Measurements from ENCODE around the gene SNX9.

The SNX9 gene

DNA sequence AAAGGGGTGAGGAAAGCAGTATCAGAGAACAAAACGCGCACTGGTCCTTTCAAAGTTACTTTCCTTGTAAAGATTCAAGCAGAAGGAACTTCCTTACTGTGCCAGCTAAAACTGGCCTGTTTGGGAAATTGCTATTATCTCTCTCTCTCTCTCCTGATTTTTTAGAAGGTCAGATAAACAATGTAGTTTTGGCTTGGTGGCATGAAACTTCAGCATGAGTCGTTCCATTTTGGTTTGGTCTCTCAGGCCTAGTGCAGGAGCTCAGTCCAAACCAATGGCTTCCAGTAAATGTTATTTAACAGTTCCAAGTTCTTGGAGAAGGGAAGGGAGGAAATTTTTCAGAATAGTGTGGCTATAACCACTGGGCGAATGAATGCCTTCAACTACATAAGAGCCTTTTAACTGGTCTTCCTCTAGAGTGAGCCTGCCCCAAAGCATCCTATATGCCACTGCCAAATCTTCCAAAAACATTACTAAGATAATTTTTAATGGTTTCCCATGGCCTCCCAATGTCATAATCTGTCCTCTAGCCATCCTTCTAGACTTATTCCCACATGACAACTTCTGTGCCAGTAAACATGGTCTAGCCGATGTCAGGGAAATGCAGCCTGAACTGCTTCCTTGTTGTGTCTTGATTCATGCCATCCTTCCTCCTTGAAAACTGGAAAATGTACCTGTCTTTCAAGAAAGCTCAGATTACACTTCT lies 9.1 kb upstream of the SNX9 start:
- H3K9me3 ChIP-seq (ENCODE audit: control insufficient read depth, insufficient read depth, low read depth, low read length): peaks cover 5% of the 10 kb centered on the region; the same call in 1 of the 2 replicates
- no peak overlapping the region for H3K27ac ChIP-seq (ENCODE audit: low read depth, low read length)
- H3K27me3 ChIP-seq (ENCODE audit: control insufficient read depth, insufficient read depth, low read length): no peaks in the 10 kb centered on the region
- H3K36me3 ChIP-seq (ENCODE audit: control insufficient read depth, insufficient read depth, low read length): no peaks in the 10 kb centered on the region
- no peaks in the 10 kb centered on the region for H3K4me1 ChIP-seq (ENCODE audit: control insufficient read depth, insufficient read depth, low read length)
- H3K9ac ChIP-seq (ENCODE audit: low read length): no peak overlapping the region
- H3K4me3 ChIP-seq (ENCODE audit: low read depth, low read length): no peak overlapping the region

DNA sequence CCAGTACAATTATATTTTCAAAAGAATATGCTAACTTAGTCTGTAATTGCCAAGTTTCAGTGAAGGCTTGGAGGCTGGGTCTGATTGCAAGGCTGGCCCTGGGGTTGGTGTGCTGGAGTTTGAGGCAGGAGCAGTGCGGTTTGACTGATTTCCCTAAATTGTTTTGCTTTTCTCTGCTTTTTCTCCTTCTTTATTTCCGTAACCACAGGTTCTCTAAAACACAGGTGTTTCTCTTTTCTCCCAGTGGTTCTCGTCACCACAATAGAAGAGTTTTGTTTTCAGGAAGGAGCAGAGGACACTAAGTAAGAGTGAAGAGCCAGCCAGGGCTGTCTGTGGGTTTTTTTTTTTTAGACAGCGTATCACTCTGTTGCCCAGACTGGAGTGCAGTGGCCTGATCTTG lies 8.2 kb upstream of the SNX9 start:
- Histone ChIP-seq H3K36me3 (ENCODE audit: control insufficient read depth, insufficient read depth, low read length) (no peaks in the 10 kb centered on the region), H3K4me3 (ENCODE audit: low read depth, low read length) (no peak overlapping the region), H3K4me1 (ENCODE audit: control insufficient read depth, insufficient read depth, low read length) (peaks cover 5% of the 10 kb centered on the region; the same call in 1 of the 2 replicates), H3K27ac (ENCODE audit: low read depth, low read length) (no peak overlapping the region), H3K9ac (ENCODE audit: low read length) (no peak overlapping the region), H3K27me3 (ENCODE audit: control insufficient read depth, insufficient read depth, low read length) (no peaks in the 10 kb centered on the region), H3K9me3 (ENCODE audit: control insufficient read depth, insufficient read depth, low read depth, low read length) (peaks cover 3% of the 10 kb centered on the region; the same call in 1 of the 2 replicates)

DNA sequence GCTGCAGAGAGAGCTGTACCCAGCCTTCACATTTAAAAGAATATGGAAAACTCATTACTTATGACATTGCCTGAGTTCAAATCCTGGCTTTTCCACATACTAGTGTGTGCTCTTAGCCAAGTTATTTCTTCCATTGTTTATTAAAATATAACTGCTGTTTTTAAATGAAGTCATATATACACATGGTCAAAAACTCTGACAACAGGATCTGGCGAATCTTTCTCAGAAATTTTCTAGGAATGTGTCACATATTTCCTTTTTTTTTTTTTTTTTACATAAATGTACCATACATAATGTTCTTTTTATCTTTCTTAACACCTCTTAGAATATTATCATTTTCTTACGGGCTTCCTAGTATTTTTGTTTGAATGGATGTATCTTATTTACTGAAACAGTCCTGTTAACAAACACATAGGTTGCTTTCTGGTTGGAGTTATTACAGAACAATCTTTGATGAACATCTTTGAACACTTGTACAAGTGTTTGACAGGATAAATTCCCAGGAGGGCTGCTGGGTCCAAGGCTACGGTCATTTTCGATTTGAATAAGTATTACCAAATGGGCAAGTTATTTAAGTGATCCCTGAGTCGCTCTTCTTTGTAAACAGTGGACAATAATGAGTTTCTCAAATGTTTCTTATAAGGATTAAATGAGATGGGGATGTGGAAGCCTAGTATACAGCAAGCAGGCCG lies 1.6 kb upstream of the SNX9 start:
- Histone ChIP-seq H3K27me3 (ENCODE audit: control insufficient read depth, insufficient read depth, low read length) (peaks cover 6% of the 10 kb centered on the region; the same call in 1 of the 2 replicates), H3K27ac (ENCODE audit: low read depth, low read length) (no peak overlapping the region), H3K4me3 (ENCODE audit: low read depth, low read length) (no peak overlapping the region), H3K9me3 (ENCODE audit: control insufficient read depth, insufficient read depth, low read depth, low read length) (peaks cover 3% of the 10 kb centered on the region; the same call in 1 of the 2 replicates), H3K9ac (ENCODE audit: low read length) (no peak overlapping the region), H3K4me1 (ENCODE audit: control insufficient read depth, insufficient read depth, low read length) (peaks cover 11% of the 10 kb centered on the region), H3K36me3 (ENCODE audit: control insufficient read depth, insufficient read depth, low read length) (no peaks in the 10 kb centered on the region)

DNA sequence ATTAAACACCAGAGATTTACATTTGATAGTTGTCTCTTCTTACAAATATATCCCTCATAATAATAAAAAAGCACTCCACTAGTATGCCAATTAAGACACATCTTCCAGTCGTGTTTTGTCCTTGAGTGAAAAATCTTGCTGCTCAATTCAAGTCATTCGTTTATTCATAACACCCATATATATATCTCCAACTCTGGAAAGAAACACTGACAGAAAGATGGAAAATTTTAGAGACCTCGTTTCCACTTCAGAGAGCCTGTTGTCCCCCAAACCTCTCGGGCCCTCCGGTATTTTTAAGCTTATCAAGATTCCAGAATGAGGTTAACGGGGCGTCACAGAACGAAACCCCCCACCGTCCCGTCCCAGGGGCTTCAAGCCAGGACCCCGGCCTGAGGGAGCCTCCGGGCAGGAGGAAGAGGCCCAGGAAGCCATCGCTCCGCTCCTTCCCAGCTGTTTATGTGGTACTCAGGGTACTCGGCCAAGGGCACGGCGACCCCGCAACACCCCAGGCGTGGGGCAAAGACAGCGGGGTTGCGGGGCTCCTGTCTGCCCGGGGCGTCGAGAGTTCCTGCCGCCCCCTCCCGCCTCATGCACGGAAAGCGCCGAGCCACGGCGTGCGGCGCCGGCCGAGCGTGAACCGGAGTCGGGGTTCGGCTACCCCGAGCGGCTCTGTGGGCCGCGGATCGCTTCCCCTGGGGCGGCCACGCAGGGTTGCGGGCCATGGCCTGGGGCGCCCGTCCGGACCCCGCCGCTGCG lies 623 bp upstream of the SNX9 start:
- peak overlapping the region; percentile 74; the same call in 1 of the 2 replicates for H3K27ac ChIP-seq (ENCODE audit: low read depth, low read length)
- peaks cover 3% of the 10 kb centered on the region; the same call in 1 of the 2 replicates for H3K9me3 ChIP-seq (ENCODE audit: control insufficient read depth, insufficient read depth, low read depth, low read length)
- peaks cover 11% of the 10 kb centered on the region for H3K4me1 ChIP-seq (ENCODE audit: control insufficient read depth, insufficient read depth, low read length)
- H3K27me3 ChIP-seq (ENCODE audit: control insufficient read depth, insufficient read depth, low read length): peaks cover 6% of the 10 kb centered on the region; the same call in 1 of the 2 replicates
- peak overlapping the region; percentile 82 for H3K9ac ChIP-seq (ENCODE audit: low read length)
- peak overlapping the region; percentile 82 for H3K4me3 ChIP-seq (ENCODE audit: low read depth, low read length)
- H3K36me3 ChIP-seq (ENCODE audit: control insufficient read depth, insufficient read depth, low read length): no peaks in the 10 kb centered on the region

DNA sequence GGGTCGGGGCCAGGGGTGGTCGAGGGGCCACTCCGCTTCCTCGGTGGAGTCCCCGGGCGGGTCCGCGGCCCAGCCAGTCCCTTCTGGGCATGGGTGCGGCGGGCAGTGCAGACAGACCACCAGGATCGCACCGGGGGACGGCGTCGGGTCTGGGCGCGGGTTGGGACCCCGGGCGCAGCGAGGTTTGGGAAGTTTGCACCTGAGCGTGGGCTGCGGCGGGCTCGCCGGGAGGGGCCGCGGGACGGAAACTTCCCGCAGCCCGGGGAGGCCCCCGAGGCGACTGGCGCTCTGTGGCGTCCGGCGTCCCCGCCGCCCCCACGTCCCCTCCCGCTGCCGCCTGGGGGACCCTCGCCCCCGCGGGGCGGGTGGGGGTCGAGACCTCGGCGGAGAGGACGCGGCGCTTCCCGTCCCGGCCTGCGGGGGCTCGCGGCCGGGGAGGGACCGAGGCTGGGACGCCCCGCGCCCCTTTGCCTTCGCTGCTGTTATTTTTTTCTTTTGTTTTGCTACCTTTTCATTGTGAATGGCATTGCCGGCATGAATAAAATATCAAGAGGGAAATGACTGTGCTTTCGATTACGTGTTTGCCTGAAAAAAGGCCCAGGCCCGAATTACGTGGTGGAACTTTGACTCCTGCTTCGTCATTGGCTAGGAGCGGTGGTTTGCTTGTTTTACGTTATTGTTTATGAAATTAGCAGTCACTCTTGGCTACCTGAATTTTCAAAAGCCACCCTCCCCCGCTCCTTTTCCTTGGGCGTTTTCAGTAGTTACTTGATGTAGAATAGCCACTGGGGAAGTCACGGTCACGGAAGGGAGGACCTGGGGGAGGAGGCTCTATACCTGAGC lies 703 bp downstream of the SNX9 start:
- Histone ChIP-seq H3K4me1 (ENCODE audit: control insufficient read depth, insufficient read depth, low read length) (peaks cover 14% of the 10 kb centered on the region), H3K9me3 (ENCODE audit: control insufficient read depth, insufficient read depth, low read depth, low read length) (no peaks in the 10 kb centered on the region; the same call in 1 of the 2 replicates), H3K9ac (ENCODE audit: low read length) (peak overlapping the region; percentile 89), H3K27me3 (ENCODE audit: control insufficient read depth, insufficient read depth, low read length) (peaks cover 6% of the 10 kb centered on the region; the same call in 1 of the 2 replicates), H3K27ac (ENCODE audit: low read depth, low read length) (peak overlapping the region; percentile 76), H3K36me3 (ENCODE audit: control insufficient read depth, insufficient read depth, low read length) (no peaks in the 10 kb centered on the region), H3K4me3 (ENCODE audit: low read depth, low read length) (peak overlapping the region; percentile 82)

DNA sequence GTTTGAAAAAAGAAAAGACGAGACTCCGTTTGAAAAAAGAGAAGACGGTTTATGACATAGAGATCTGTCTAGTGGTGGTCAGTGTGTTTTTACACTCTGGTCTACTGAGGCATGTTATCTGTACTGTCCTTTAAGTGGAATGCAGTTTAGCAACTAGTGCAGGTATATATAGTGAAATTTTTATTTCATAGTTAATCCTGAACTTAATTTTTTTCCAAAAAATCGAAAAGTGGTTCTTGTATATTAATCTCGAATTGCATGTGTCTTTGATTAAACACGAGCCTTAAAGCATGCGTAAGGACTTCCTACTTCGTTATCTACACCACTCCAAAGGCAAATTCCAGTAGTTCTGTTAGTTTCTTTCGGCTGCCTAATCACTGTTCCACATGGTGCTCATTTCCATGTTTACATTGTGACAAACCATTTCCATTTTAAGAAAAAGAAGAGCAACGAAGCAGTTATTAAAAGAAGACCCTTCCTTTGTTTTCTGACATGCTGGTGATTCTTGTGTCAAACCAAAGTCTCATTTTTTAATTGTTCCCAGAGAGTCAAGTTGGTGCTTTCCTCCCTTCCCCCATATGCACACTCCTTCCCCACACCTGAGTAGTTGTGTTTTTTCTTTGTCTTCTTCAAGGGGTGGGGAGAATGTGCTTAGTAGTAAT lies 2.3 kb downstream of the SNX9 start:
- peaks cover 19% of the 10 kb centered on the region for H3K4me1 ChIP-seq (ENCODE audit: control insufficient read depth, insufficient read depth, low read length)
- H3K36me3 ChIP-seq (ENCODE audit: control insufficient read depth, insufficient read depth, low read length): no peaks in the 10 kb centered on the region
- peaks cover 6% of the 10 kb centered on the region; the same call in 1 of the 2 replicates for H3K27me3 ChIP-seq (ENCODE audit: control insufficient read depth, insufficient read depth, low read length)
- no peak overlapping the region for H3K9ac ChIP-seq (ENCODE audit: low read length)
- no peaks in the 10 kb centered on the region for H3K9me3 ChIP-seq (ENCODE audit: control insufficient read depth, insufficient read depth, low read depth, low read length)
- H3K4me3 ChIP-seq (ENCODE audit: low read depth, low read length): peak overlapping the region; percentile 82
- no peak overlapping the region for H3K27ac ChIP-seq (ENCODE audit: low read depth, low read length)

DNA sequence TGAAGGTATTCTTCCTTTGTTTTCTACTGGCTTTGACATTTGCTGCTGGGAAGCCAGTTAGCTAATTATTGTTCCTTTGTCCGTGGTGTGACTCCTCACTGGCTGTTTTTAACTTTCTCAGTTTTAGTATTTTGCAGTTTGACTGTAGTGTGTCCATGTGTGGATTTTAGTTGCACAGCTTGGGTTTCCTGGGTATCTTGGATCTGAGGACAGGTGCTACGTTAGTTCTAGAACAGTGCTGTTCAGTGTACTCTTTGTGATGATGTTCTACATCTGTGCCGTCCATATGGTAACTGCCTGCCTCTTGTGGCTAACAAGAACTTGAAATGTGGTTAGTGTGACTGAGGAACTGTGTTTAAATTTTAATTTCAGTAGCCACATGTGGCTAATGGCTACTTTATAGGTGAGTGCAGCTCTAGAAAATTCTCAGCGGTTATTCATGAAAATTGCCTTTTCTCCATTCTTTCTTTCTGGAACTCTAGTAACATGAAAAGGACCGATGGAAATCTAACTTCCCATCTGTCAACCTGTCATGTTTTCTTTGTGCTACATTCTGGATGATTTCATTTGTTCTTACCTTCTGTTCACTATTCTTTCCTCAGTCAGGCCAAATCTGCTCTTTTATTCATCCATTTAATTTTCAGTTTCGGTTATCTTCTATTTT lies 7.4 kb downstream of the SNX9 start:
- Histone ChIP-seq H3K4me1 (ENCODE audit: control insufficient read depth, insufficient read depth, low read length) (peaks cover 55% of the 10 kb centered on the region), H3K9ac (ENCODE audit: low read length) (no peak overlapping the region), H3K9me3 (ENCODE audit: control insufficient read depth, insufficient read depth, low read depth, low read length) (no peaks in the 10 kb centered on the region; the same call in 1 of the 2 replicates), H3K36me3 (ENCODE audit: control insufficient read depth, insufficient read depth, low read length) (no peaks in the 10 kb centered on the region; the same call in 1 of the 2 replicates), H3K27ac (ENCODE audit: low read depth, low read length) (0 out of 2 replicates have a peak overlapping the region, but pooled peaks have one; percentile 67), H3K27me3 (ENCODE audit: control insufficient read depth, insufficient read depth, low read length) (no peaks in the 10 kb centered on the region), H3K4me3 (ENCODE audit: low read depth, low read length) (no peak overlapping the region)

DNA sequence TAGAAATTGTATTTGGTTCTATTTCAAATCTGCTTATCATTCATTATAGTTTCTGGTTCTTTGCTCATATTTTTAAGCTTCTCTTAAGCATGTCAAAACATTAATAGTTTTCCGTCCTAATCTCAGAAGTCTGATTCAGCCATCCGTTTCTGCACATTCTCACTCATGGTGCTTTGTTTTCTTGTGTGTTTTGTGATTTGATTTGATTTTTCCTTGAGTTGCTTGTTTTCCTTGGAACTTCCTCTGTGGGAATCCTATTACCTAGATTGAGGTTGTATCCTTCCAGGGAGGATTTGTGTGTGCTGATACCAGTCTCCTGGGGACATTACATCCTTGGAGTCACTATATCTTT lies 7.9 kb downstream of the SNX9 start:
- peak overlapping the region; percentile 67; the same call in 1 of the 2 replicates for H3K27ac ChIP-seq (ENCODE audit: low read depth, low read length)
- H3K9me3 ChIP-seq (ENCODE audit: control insufficient read depth, insufficient read depth, low read depth, low read length): no peaks in the 10 kb centered on the region; the same call in 1 of the 2 replicates
- H3K9ac ChIP-seq (ENCODE audit: low read length): peak overlapping the region; percentile 40
- no peaks in the 10 kb centered on the region for H3K27me3 ChIP-seq (ENCODE audit: control insufficient read depth, insufficient read depth, low read length)
- peaks cover 51% of the 10 kb centered on the region for H3K4me1 ChIP-seq (ENCODE audit: control insufficient read depth, insufficient read depth, low read length)
- H3K4me3 ChIP-seq (ENCODE audit: low read depth, low read length): peak overlapping the region; percentile 23; the same call in 1 of the 2 replicates
- H3K36me3 ChIP-seq (ENCODE audit: control insufficient read depth, insufficient read depth, low read length): no peaks in the 10 kb centered on the region; the same call in 1 of the 2 replicates

DNA sequence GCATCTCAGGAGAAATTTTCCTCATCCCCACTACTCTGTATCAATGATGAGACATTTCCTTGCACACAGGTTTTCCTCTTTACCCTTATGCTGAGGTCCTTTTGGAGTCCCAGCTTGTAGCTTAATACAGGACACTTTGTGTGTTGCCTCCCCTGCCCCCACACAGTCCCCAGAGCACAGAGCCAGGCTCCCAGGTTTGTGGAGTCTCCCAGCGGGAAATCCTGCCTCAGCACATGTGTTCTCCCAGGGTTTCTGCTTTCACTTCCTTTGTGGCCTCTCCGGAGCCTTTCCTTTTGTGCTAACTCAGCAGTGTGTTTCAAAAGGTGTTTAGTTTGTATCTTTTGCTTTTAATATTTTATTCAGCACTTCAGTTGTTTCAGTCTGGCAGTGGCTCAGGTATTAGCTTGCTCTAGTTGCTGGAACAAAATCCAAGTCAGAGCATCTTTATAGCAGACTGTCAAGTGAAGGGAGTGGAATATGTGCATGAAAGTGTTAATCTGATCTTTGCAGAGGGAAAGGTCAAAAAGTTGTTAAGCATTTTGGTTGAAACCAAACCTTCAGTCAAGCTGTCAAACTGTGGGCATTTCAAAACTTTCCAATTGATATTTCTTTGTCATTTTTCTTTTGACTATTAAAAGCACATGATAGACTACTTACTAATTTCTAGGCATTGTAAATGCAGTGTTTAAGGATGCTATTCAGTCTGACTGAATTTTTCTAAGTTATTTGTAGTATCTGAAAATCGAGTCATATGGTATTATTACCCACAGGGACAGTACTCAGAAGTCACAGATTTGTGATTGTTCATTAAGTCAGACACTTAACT lies 8.6 kb downstream of the SNX9 start:
- Histone ChIP-seq H3K4me3 (ENCODE audit: low read depth, low read length) (peak overlapping the region; percentile 23; the same call in 1 of the 2 replicates), H3K27me3 (ENCODE audit: control insufficient read depth, insufficient read depth, low read length) (no peaks in the 10 kb centered on the region), H3K36me3 (ENCODE audit: control insufficient read depth, insufficient read depth, low read length) (no peaks in the 10 kb centered on the region; the same call in 1 of the 2 replicates), H3K9ac (ENCODE audit: low read length) (peak overlapping the region; percentile 40), H3K9me3 (ENCODE audit: control insufficient read depth, insufficient read depth, low read depth, low read length) (no peaks in the 10 kb centered on the region; the same call in 1 of the 2 replicates), H3K4me1 (ENCODE audit: control insufficient read depth, insufficient read depth, low read length) (peaks cover 51% of the 10 kb centered on the region), H3K27ac (ENCODE audit: low read depth, low read length) (peak overlapping the region; percentile 67; the same call in 1 of the 2 replicates)
